GM15510 (cell line): ENCODE data around the gene SMIM11.
"Not testable (repeated sequence)": the region's sequence is repeated elsewhere in the genome, so short reads cannot be mapped to it uniquely, and the experiment has no call there.

Experiments used
- POLR2A ChIP-seq: IDR thresholded peaks from 3 replicates; pipeline ENCODE4 v1.6.1; 2011; ENCODE audit warnings: borderline replicate concordance; ENCODE audit not compliant: insufficient read length; ENCODE audit errors: extremely low read depth

Gene SMIM11, protein sequence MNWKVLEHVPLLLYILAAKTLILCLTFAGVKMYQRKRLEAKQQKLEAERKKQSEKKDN

DNA sequence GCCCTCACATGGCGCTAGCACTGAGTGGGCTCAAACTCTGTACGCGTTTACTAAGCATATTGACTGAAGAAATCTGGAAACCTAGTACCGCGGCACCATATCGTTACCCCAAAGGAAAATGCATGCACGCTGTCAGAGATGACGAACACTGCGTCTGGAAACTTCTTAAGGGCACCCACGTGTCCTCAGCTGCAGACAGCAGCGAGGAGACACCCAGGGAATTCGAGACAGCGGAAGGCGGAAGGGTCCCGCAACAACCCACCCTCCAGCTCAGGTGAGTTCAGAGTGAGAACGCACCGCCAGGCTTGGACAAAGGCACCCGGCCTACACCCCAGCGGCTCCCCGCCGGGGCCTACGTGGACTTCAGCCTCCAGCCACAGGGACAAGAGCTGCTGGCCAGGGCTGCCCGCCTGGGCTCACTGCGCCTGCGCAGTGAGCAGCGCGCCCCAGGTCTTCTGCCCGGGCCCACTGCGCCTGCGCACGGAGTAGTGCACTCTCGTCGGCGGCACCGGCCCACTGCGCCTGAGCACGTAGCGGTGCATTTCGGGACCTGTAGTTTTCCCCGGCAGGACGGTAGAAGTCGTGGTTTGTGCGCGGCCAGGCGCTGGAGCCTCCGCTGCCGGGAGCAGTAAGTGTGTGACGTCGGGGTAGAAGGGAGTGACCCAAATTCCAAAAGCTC lies at the start of gene SMIM11:
Gene SMIM11, plus strand, starts transcription at position 568 of the 679 bp plus-strand sequence. CDS start 3,998 bp downstream, outside the sequence.
- TF ChIP-seq POLR2A = not testable (repeated sequence)

DNA sequence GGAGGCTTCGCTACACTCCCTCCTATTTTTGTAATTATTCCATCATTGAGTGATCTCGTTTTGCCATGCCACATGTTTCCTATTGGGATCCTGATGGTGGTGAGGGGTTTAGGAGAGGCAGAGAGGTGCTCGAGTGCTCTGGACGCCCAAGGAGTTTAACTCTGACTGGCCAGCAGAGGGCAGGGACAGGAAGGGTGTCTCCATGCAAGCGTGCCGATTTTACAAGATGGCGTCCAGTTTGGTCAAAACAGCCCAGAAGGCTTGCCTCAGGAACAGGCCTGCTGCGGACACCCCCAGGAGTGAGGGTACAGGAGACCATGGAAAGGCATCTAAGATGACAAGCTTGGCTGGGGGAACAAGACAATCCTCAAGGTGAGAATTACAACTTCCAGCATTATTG lies 45.3 kb upstream of the SMIM11 start:
- TF ChIP-seq POLR2A = no peak

DNA sequence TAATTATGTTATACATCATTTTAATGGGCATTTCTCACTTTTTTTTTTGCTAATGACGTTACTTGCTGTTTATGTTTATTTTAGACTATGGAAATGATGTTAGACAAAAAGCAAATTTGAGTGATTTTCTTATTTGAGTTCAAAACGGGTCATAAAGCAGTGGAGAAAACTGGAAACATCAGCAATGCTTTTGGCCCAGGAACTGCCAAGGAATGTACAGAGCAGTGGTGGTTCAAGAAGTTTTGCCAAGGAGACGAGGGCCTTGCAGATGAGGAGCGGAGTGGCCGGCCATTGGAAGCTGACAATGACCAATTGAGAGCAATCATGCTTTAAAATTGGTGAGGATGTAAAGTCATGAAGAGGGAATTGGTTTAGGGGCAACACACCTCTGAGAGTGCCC lies 43.6 kb upstream of the SMIM11 start:
- TF ChIP-seq POLR2A = no peak

DNA sequence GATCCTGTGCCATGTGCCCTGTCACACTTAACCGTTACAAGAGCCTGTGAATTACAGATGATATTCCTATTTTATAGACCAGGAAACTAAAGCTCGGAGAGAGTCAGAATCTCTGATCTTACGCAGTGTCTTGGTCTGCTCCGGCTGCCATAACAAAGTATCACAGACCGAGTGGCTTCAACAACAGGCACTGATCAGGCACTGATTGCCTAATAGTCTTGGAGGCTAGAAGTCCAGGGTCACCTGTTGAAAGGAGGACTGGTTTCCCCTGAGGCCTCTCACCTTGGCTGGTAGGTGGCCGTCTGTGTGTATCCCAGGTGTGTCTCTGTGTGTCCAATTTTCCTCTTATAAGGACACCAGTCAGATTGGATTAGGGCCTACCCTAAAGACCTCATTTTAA lies 43.0 kb upstream of the SMIM11 start:
- TF ChIP-seq POLR2A = no peak

DNA sequence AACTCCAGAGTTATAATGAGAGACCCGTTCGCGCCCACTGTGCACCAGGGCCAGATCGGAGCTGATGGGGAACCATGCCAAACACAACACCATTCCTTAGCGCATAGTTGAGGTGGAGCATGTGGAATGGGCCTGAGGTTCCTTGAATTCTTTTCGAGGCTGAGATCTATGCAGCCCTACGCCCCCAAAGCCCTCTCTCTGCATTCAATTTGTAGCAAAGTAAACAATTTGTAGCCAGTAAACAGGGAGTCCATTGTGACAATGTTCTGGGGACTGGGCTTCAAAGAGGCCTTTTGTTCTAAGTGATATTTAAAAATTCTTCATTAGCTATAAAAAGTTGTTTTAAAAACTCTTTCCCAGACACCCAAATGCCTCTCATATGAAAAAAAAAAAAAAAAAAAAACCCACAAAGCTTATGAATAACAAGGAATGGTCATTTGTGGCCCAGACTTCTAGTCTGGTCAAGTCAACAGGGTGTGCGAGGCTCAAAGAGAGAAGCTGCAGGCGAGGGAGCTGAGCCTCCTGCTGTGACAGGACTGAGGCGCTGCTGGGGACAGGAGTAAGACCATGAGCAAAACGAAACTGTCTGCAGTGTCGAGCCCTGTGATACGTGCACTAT lies 42.1 kb upstream of the SMIM11 start:
- no peak for TF ChIP-seq POLR2A

DNA sequence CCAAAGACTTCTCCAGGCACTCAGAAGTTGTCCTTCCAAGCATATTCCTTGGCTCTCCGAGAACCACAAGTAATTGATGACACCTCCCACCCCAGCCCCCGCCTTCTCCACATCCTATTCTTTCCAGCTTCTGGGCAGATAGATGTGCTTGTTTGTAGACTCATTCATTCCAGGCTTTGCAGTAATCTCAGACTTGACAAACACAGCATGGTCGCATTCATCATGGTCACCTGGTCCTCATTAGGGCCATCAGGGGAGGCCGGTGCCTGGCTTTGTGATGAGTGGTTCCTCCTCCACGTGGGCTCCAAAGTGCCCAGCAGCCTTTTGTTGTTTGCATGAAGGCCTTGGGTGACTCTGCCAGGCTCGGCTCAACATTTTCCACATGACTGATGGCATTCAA lies 40.0 kb upstream of the SMIM11 start:
- no peak for TF ChIP-seq POLR2A

DNA sequence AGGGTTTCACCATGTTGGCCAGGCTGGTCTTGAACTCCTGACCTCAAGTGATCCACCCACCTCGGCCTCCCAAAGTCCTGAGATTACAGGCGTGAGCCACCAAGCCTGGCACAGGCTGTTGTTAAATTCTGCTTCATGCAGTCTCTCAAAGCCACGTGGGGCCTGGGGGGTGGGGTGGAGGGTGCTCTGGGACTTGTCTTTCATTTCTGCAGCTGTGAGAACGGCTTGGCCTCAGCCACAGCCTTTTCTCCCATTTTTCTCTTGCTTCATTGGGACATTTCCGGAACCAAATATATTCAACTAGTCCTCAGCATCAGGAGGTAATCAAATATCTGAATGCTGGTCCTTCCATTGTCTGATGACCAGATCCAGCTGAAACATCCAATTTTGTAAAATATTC lies 39.1 kb upstream of the SMIM11 start:
- TF ChIP-seq POLR2A = no peak

DNA sequence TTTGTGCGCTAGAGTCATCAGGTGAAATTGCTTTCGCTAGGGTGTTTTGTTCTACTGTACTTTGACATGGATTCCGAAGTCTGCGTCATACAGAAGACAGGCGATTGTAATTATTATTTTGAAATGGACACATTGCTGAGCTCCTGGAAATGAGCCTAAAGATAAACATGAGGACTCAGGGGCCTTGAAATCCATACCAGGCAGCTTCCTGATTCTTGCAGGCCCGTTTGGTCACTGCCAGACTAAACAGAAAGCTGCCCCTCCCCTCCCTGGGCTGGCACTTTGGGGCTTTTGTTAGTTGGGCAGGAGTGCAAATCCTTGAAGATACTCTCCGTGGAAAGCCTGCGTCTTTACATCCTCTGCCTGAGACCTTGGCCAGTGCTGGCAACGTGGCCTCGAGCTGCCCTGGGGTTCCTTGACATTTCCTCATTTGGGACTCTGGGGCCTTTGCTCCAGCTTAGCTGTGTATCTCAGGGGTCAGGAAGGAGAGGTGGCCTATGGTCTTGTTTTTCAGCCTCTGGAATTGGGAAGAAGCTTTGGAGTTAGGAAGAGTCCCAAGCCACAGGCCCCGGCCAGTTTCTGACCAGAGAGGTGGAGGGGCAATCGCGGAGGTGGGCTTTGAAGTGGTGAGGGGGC lies 38.4 kb upstream of the SMIM11 start:
- no peak for TF ChIP-seq POLR2A

DNA sequence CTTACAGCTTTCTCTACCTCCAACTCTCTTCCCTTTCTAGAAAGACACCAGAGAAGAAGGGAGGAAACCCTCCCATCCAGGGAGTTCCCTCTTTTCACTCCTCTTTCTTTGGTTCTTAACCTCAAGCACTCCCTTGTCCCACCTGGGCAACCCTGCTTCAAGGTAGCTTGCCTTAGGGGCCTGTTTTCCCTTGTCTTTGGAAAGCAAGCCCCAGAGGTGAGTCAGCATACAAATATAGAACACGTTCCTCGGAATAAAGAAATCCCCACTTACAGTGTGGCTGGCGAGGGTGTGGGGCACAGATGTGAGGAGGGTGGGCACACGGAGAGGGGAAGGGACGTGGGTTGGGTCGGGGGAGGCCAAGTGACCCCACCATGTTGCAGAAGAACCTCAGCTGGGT lies 37.6 kb upstream of the SMIM11 start:
- no peak for TF ChIP-seq POLR2A

DNA sequence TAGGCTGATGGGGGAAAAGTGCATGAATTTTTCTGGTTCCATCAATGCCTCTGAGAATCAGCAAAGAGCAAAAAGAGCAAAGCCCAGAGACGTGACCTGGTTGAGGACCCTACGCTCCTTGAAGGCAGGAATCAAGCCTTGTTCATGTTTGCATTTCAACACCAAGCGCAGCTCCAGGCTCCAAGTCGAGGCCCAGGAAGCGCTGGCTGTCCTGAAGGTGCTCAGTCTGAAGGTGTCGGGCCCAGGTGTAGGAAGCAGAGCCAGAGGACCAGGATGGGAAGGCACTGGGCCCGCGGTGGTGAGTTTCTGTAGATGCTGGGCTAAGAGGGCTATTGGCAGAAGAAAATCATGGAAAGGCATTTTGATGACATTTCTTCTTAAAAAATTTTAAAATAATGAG lies 37.1 kb upstream of the SMIM11 start:
- no peak for TF ChIP-seq POLR2A

DNA sequence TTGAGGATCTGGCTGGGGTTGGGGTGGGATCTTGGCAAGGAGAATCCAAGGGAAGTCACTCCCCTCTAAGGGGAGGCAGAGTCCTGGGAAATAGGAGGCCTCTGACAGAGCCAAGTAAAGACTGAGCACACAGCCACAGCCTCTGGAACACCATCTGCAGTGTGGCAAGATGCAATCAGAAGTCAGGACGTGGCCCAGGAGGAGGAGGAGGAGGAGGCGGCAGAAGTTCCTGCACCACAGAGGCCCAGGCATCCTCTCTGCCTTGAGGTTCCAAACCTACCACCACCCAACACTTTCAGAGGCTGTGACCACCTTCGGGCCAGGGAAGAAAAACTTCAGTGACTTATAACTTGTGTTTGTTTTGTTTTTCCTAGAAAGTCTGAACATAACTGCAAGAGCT lies 35.2 kb upstream of the SMIM11 start:
- no peak for TF ChIP-seq POLR2A

DNA sequence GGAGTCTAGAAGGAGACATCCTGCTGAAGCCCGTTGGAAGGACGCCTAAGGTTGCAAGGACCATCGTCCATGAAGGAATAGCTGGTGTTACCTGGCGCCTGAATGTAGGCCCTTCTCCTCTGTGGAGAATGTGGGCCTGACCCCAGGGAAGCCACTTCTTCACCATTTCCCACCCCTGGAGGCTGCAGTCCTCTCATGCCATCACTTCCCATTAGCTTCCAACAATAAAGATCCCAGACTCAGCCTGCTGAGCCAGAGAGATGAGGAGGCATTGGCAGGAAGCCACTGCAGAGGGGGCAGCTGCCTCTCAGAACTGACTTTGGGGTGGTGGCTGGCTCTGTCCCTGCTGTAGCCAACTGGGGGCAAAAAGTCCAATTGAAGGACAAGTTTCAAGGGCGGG lies 32.8 kb upstream of the SMIM11 start:
- no peak for TF ChIP-seq POLR2A

DNA sequence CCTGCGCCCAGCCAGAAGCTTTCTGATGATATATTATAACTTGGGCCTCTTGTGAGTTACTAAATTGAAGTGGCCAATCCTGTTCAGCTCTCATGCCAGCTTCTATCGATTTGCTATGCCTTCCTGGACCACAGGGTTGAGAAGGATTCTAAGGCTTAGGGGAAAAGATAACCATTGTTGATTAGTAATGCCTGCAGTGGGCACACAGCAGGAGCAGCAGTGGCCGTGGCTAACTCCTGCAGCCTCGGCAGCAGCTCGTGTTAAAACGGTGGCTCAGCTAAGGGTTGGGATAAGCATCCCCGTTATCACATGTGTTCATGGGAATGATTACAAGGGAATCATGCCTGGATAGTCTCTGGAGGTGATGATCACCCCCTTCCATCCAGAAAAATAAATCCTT lies 32.0 kb upstream of the SMIM11 start:
- no peak for TF ChIP-seq POLR2A

DNA sequence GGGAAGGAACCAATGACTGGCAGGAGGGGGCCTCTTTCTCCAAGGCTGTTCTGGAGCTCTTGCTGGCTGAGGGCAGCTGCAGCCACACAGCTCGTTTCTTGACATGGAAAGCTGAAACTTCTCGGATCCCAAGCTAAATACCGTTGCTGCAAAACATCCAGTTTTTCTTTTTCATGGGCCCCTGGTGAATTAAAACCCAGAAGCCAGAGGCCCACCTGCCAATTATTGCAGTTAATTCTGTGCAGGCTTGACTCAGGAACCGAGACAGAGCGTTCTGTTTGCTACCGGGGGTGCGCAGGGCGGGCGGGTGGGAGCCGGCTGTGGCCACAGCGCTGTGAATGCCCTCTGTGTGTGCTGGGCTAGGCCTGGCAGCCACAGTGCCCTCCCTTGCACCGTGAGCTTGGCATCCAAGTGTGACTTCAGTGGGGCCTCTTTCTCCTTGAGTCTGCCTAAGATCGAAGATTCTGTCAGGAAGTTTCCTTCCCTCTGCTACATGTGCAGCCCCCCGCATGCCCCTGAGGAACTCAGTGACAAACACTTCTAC lies 31.4 kb upstream of the SMIM11 start:
- no peak for TF ChIP-seq POLR2A

DNA sequence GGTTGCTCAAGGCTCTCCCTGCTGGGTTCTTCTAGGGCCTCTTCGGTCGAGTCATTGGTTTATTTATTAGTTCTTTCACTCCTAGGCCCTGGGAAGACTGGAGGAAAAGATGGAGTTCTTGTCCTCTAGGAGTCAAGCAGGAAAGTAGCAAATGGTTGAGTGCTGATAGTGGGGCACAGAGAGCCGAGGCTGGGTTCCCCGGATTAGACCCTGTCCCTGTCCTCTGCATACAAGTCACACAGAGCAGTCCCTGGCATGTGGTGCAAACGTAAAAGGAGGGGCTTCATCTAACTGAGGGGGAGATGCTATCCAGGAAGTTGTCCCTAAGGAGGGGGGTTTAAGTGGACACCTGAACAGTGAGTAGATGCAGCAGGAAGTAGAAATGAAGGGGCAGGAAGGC lies 30.7 kb upstream of the SMIM11 start:
- TF ChIP-seq POLR2A = no peak
